ENCODE results near the gene TMEM271.

GRCh38 chr4:528296-528695 is 47.8 kb downstream of the TMEM271 start:
- TF ChIP-seq, protein P1, sequence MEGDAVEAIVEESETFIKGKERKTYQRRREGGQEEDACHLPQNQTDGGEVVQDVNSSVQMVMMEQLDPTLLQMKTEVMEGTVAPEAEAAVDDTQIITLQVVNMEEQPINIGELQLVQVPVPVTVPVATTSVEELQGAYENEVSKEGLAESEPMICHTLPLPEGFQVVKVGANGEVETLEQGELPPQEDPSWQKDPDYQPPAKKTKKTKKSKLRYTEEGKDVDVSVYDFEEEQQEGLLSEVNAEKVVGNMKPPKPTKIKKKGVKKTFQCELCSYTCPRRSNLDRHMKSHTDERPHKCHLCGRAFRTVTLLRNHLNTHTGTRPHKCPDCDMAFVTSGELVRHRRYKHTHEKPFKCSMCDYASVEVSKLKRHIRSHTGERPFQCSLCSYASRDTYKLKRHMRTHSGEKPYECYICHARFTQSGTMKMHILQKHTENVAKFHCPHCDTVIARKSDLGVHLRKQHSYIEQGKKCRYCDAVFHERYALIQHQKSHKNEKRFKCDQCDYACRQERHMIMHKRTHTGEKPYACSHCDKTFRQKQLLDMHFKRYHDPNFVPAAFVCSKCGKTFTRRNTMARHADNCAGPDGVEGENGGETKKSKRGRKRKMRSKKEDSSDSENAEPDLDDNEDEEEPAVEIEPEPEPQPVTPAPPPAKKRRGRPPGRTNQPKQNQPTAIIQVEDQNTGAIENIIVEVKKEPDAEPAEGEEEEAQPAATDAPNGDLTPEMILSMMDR (IDR thresholded peaks at IDR 0.05 in 2 of 3, conservative IDR thresholded peaks at IDR 0.05 in 1 of 3; ENCODE audit: control insufficient read depth in 2 of 3, extremely low read depth in 1 of 3, insufficient read depth in 1 of 3, low read depth in 3 of 3, low read length in 3 of 3) = no peak
- no peak for TF ChIP-seq ZBTB40 (IDR thresholded peaks at IDR 0.05; ENCODE audit: borderline replicate concordance)
- TF ChIP-seq POLR2A (IDR thresholded peaks at IDR 0.05; ENCODE audit: low read depth, low read length) = no peak
